Measurements from ENCODE around the gene SCN5A.

Gene SCN5A

DNA sequence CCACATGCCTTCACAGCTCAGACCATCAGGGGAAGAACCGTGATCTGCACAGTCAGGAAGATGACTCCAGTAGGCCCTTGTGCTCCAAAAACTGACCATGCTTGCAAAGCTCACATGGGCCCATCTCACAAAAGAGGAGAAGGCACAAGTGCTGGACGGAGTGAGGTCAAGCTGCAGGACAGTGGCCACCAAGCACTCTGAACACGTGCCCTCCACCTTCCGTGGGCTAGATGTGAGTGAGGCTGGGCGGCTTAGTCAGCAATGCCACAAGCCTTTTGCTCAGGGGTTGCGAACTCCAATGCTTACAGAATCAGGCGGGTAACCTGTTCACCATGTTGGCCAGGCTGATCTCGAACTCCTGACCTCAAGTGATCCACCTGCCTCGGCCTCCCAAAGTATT, 70.9 kb downstream of the SCN5A start:
- no peak overlapping the region for H3K27ac ChIP-seq
- TF ChIP-seq, protein P1, sequence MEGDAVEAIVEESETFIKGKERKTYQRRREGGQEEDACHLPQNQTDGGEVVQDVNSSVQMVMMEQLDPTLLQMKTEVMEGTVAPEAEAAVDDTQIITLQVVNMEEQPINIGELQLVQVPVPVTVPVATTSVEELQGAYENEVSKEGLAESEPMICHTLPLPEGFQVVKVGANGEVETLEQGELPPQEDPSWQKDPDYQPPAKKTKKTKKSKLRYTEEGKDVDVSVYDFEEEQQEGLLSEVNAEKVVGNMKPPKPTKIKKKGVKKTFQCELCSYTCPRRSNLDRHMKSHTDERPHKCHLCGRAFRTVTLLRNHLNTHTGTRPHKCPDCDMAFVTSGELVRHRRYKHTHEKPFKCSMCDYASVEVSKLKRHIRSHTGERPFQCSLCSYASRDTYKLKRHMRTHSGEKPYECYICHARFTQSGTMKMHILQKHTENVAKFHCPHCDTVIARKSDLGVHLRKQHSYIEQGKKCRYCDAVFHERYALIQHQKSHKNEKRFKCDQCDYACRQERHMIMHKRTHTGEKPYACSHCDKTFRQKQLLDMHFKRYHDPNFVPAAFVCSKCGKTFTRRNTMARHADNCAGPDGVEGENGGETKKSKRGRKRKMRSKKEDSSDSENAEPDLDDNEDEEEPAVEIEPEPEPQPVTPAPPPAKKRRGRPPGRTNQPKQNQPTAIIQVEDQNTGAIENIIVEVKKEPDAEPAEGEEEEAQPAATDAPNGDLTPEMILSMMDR (conservative IDR thresholded peaks at IDR 0.05), result no peak

DNA sequence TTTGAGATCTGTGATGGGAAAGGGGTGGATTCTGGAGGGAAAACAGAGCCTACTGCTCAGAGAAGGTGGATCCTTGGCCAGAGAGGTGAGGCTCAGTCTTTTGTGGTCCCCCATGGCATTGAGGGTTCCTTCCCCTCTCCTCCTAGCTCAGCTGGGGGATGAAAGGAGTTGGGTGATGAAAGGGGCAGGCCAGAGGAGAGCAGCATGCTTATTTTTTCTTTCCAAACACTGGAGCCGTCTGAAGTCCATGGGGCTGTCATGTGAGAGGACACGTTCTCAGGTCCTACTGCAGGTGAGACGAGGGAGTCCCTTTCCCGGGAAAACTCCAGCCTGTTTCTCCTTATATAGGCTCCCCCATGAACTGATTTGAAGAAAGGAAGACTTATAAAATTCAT, 71.4 kb downstream of the SCN5A start:
- no peak overlapping the region for H3K27ac ChIP-seq
- TF ChIP-seq, protein P1 (conservative IDR thresholded peaks at IDR 0.05), result no peak

DNA sequence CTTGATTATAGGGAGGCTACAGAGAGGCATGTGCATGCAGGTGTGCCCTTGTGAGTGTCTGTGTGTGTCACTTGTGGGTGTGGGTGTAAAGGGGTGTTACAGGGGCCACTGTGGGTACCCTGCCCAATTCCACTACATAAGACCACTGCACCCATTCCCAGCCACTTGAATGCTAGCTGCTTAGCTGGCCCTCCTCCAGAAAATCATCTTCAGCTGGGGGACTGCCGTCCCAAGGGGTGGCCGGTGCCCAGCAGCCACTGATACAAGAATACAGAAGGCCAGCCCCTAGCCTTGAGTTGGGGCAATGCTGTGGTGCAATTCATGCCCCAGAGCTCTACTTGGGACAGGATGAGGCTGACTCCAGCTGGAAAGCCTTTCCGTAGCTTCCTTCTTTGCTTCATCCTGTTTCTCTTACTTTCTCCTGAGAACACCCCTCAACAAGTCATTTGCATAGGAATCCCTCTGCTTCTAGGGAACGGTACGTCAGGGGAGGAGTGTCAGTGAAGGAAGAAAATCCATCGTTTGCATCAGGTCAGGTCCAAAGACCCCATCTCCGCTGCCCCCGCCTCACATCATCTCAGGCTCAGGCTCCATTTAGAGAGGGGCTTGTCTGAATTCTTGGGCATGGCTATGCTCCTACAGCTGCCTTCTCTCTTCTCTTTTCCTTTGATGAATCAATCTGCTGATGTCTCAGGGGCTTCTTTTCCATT, 72.0 kb downstream of the SCN5A start:
- TF ChIP-seq, protein P1 (conservative IDR thresholded peaks at IDR 0.05), result no peak
- no peak overlapping the region for H3K27ac ChIP-seq

DNA sequence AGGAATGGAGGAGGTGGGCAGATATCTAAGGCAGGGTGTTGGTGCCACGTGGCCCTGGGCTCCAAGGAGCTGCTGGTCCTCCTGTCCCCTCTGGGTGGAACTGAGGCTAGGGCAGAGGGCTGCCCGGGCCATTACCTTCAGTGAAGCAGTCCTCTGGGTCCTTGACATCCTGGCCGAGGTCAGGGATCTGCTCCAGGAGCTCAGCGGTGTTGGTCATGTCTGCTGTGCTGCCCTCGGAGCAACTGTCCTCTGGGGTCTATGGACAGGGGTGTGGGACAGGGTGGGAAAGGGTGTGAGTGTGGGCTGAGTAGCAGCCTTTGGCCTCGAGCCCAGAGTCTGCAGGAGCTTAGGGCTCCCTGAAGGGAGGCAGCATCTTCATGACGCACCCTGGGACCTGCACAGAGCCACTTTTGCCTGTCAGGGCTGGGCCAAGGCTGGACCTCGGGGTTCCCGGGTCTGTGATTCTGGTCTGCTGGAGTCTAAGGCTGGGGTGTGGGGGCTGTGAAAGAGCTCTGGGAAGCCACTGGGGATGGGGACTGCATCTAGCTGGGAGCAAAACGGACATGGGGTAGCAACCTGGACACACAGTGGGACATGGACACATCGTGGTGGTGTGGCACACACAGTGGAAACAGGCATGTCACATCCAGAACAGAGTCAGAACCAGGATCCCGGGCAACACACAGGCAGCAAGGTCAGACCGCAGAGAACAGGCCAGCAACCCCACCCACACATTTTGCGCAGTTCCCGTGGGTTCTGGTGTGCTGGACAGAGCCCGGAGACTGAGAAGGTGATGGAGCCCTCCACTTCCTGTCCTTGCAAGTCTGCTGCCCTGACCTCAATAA, 72.7 kb downstream of the SCN5A start:
- H3K27ac ChIP-seq, result no peak overlapping the region
- TF ChIP-seq, protein P1 (conservative IDR thresholded peaks at IDR 0.05), result no peak

DNA sequence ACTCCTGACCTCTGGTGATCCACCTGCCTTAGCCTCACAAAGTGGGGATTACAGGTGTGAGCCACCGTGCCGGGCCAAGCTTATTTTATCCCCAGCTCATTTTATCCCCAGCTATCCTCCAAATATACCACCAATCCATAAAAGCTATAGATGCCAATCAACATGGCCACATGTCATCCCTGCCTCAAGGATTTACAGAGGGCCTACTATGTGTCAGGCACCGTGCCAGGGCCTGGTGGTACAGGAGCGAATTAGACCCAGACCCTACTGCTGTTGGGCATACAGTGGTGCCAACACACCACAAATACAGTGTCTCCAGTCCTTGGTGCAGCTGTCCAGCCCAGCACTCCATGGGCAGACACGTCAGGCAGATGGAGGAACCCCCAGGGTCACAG, 73.4 kb downstream of the SCN5A start:
- TF ChIP-seq, protein P1 (conservative IDR thresholded peaks at IDR 0.05), result no peak
- no peak overlapping the region for H3K27ac ChIP-seq

DNA sequence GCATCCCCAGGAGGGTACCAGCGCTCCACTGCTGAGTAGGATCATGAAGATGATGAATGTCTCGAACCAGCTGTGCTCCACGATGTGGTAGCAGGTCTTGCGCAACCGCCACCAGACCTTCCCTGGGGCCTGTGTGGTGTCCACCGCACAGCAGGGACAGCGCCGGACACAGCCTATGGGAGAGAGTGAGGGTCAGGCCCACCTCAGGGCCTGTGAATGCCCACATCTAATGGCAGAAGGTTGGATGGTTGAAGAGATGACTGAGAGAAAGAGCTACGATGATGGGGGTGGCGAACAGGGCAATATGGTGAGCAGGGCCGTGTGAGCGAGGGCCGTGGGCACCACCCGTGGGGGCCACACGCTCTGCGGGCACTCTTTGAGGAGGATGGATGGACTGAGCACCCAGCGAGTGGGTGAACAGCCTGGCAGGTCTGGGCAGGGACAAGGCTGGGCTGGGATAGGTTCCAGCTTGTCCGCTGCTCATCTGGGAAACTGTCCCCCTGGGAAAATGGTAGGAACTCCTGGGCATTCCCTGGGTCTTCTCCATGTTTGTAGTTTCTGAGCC, 74.1 kb downstream of the SCN5A start:
- TF ChIP-seq, protein P1 (conservative IDR thresholded peaks at IDR 0.05), result no peak
- no peak overlapping the region for H3K27ac ChIP-seq

All from VCaP (cell line).